ENCODE results near the gene MRPL2.
"Not testable (repeated sequence)": the region's sequence is repeated elsewhere in the genome, so short reads cannot be mapped to it uniquely, and the experiment has no call there.

The MRPL2 gene

DNA sequence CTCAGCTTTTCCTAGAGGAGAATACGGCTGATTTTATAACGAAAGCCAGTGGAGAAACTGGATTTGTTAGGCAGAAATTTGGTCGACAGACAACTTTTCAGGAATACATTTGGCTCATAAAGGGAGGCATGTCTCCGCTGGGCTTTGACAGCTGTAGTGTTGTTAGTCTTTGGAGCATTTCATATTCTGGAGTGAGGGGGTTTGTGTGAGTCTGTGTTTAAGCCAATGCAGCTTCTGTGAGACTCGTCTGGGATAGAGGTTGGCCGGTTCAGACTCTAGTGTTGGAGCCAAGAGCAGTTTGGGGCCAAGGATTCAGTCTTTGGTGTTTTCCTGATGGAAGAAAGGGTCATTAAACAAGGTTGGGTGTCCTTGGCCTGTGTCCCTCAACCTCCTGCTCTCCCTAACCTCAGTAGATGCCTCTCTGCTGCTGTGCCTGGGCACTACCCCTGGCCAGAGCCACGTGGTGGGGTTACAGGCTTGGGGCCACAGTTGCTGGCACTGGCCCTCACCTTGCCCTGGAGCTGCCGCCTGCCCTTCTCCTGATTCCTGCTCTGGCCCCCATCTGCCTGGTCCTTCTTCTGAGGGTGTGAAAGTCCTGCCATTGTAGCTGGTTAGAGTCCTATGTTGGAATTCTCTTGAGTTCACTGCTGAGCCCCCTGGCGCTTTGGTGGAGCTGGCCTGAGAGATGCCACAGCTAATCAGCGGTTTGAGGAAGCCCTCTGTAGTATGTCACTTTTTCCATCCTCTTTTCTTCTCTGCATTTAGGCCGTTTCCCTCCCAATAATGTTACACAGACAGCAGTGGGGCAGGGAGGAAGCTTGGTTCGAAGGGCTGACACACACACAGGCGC is 23.8 kb upstream of the MRPL2 start:
- no peak for DNase-seq (ENCODE audit: low spot score)
- no peak for FAIRE-seq

DNA sequence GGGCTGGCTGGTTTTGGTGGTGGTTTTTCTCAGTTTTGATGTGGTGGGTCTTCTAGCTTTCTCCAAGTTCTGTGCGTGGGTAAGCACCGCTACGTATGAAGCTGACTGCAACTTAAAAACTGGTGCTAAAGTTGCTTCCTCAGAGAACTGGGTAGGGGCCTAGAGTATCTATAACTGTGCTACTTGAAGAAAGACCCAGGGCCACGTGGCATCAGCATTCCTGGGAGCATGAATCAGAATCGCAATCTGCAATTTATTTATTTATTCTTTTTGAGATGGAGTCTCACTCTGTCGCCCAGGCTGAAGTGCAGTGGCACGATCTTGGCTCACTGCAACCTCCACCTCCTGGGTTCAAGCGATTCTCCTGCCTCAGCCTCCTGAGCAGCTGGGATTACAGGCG is 22.7 kb upstream of the MRPL2 start:
- FAIRE-seq = not testable (repeated sequence)

DNA sequence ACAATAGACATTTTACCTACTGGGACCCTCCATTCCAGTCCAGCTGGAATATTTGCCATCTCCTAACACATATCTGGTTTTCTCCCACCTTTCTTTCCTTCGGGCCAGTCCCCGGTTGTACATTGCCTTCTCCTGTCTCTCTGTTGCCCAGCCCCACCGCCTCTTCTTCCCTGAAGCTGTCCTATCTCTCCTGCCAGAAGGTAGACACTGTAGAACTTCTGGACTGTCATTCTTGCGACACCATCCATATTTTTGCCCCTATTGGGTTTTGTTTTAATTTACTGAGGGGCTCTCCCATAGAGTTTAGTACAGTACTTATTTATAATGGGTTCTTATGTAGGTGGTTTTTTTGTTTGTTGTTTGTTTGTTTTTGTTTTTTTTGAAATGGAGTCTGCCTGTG is 21.8 kb upstream of the MRPL2 start:
- FAIRE-seq = no peak
- no peak for DNase-seq (ENCODE audit: low spot score)

More for the DNA sequence above, 22.7 kb upstream of the MRPL2 start:
- not testable (repeated sequence) for DNase-seq (ENCODE audit: low spot score)

DNA sequence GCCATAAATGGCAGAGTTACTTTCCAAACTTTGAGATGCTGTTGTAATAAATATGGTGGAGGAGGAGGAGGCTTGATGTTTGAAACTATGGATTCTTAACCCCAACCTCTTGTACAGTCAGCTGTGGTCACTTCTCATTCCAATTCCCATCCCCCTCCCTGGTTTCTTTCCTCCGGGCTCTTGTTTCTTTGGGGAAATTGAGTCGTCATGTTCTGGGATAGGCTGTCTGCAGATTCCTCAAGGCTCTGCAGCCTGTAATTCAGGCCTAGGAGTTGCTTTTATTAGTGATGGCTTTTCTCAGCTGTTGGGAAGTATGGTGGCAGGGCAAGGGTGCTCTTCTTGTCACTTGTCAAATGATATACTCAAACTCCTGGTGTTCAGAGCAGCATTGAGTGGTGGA is 19.5 kb upstream of the MRPL2 start:
- no peak for DNase-seq (ENCODE audit: low spot score)
- no peak for FAIRE-seq

DNA sequence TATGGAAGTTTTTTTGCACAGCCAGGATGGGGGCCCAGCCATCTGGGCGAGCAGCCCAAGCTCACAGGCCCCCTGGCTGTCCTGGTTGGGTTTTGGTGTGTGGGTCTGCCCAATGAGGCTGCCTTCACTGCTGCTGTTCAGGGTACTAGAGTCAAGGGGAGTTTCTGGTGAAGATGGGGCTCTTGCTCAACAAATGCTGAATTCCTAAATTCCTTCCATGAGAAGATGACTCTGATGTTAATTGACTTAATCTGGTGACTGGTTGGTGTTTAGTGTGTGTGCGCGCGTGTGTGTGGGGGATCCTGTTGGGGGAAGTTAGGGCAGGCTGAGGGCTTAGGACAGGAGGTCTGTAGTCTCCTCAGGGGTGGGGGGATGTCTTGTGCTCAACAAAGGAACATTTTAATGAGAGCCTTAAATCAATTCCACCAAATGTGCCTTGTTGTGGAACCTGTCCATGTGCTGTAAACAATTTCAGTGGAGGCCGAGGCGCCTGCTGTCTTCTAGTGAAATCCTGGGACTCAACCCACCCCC is 18.8 kb upstream of the MRPL2 start:
- no peak for FAIRE-seq
- DNase-seq (ENCODE audit: low spot score) = no peak

DNA sequence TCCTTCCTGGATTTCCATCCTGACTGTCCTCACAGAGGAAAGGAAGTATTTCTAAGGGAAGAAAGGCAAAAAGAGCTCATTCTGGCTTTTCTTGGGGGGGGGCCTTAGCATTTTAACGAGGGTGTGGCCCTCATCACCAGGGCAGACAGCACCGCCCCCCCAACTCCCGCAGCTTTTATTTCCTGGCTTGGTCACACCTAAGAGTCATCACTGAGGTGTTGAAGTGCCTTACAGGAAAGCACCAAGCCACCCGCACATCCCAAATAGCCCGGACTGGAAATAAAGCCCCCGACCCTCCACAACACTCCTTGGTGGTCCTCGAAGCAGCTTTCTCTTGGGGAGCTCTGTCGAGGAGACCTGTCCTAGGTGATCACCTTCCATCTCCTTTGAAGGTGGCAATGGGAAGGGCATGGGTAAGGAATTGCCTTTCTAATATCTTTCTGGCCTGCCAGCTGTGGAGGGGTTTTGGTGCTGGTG is 18.1 kb upstream of the MRPL2 start:
- DNase-seq (ENCODE audit: low spot score) (no peak), FAIRE-seq (no peak)

DNA sequence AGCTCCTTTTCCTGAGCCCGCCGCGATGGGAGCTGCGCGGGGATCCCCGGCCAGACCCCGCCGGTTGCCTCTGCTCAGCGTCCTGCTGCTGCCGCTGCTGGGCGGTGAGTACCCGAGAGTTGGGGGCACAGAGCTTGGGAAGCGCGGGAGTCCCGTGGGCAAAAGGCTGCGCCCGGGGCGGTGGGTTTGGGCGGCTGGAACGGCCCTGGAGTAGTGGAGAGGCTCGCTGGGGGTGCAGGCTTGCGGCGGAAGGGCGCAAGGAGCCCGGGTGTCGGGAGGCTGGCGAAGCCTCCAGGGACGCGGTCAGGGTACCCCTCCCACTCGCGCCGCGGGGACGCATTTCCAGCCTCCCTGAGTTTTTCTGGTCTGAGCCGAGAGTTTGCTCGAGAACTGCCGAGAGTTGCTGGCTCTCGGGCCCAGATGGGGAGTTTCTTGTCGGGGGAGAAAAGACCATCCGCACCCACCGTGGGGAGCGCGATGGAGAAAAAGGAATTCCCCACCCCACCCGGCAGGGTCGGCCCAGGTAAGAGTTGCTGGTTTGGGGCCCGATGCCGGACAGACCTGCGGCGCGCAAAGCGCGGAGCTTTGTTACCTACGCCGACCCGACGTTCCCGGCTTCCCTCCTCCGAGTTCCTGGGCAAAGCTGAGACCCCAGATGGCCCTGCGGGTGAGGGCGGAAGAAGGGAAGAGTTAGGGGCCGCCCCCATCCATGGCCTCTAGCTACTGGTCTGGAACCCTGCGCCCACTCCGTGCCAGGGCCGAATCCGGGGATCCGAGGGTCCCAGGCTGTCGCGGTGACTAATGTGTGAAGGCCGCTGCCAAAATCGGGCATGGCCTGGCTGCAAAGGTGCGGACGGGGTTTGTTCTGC is 17.5 kb upstream of the MRPL2 start:
- DNase-seq (ENCODE audit: low spot score) (no peak), FAIRE-seq (no peak)

DNA sequence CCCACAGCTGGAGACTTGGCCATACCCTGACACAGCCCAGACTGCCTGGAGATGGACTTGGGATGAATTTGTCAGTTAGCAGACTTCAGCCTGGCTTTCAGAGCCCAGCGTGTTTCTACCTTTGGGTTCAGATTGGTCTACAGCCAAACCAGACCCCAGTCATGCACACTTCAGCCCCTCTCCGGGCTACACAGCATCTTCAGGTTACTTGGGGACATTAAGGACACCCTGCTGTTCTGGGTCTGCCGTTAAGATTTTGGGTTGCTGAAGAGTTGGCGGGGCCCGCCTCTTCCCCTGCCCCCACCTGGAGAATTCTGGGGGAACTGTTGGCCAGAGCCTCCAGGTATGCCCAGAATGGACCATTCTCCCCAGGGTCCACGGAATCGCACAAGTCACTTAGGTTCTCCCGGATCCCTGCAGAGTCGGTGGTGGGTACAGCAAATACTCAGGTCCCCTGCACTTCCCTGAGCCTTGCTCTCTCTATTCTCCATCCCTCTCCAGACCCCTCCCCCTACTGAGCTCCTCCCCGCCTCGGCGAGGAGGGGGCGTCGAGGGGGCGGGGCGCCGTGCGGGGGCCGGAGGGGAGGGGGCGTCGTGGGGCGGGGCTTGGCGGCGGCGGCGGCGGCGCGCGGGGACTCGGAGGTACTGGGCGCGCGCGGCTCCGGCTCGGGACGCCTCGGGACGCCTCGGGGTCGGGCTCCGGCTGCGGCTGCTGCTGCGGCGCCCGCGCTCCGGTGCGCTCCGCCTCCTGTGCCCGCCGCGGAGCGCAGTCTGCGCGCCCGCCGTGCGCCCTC is 16.6 kb upstream of the MRPL2 start, which contains the start of gene PTK7:
Gene PTK7 (plus strand): TSS at position 645 of the 794 bp plus-strand sequence. CDS start 175 bp downstream, outside the sequence.
- no peak for DNase-seq (ENCODE audit: low spot score)
- FAIRE-seq = no peak

DNA sequence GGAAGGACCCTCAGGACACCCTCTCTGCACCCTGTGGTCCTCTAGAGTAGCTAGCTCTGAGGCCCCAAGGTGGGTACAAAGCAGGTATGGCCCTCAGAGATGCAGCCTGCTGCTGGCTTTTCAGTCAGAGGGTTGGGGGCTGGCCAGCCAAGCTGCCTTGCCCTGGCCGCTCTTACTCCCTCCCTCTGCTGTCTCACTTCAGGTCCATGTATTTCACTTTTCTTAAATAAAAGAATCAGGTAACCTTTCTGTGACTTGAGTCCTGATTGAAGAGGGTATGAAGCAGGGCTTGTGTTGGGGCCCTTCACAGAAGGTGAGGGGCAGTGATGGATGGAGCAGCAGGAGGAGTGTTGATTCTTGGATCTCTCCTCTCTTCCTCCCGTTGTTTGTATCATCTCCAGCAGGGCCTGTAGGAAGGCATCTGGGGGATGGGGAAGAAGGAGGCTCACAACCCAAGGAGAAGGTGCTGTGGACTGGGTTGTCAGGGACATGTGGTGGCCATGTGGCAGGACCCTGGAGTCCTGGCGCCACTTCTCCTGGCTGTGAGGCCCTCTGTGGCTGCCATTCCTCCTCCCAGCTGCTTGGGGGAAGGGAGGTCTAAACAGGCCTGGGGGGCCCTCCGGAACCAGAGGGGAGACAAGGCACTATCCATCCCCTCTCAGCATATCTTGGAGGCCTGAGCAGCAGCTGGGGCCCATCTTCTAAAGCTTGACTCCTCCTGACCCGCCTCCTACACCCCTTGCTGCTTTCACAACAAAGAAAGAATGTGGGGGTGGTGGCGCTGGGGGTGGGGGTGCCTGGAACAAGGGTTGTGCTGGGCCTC is 15.8 kb upstream of the MRPL2 start:
- no peak for FAIRE-seq
- DNase-seq (ENCODE audit: low spot score) = no peak

DNA sequence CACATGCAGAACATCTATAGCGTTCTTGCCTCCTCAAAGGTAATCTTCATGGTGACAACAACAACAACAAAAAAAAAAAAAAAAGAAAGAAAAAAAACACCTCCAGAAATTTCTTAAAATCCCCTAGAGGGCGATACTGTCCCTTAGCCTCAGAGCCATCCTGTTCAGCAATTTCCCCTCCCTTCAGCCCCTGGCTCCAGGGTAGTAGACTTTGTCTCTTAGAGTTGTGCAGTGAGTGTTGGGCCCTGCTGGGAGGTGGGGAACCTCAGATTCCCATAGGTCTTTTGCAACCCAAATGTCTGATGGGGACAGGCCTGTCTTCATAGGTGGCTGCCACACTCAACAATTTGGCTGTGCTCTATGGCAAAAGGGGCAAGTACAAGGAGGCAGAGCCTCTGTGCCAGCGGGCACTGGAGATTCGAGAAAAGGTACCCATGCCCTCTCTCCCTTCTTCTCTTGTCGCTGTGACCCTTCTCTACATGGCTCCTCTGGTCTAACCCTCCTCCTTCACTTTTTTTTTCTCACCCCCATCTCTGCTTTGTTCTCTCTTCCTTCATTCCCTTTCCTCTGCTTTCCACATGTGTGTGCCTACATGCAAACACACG is 10.9 kb upstream of the MRPL2 start:
- DNase-seq (ENCODE audit: low spot score) = peak; percentile 8
- no peak for FAIRE-seq

DNA sequence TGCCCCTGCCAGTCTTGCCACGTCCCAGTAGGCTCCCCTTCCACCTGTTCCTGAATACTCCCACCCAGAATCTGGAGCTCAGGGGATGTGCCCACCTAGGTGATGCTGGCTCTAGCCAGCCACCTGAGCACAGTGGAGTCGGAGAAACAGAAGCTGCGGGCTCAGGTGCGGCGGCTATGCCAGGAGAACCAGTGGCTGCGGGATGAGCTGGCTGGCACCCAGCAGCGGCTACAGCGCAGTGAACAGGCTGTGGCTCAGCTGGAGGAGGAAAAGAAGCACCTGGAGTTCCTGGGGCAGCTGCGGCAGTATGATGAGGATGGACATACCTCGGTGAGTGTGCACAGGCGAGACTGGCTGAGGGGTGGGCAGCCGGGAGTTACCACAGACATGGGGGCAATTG is 3.6 kb upstream of the MRPL2 start:
- FAIRE-seq (no peak), DNase-seq (ENCODE audit: low spot score) (no peak)

DNA sequence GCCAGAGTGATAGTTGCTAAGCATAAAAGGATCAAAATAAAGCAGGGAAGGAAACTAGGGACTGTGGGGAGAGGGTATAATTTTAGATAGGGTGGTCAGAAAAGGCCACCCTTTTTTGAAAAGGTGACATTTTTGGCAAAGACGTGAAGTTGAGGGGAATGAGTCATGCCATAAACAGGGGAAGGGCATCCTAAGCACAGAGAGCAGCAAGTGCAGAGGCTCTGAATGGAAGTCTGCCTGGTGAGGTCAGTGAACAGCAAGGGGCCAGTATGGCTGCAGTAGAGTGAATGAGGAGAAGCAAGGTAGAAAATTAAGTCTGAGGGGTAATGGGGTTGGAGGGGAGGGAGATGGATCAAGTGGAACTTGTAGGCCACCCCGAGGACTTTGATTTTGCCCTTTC is 2.6 kb upstream of the MRPL2 start:
- no peak for DNase-seq (ENCODE audit: low spot score)
- no peak for FAIRE-seq

DNA sequence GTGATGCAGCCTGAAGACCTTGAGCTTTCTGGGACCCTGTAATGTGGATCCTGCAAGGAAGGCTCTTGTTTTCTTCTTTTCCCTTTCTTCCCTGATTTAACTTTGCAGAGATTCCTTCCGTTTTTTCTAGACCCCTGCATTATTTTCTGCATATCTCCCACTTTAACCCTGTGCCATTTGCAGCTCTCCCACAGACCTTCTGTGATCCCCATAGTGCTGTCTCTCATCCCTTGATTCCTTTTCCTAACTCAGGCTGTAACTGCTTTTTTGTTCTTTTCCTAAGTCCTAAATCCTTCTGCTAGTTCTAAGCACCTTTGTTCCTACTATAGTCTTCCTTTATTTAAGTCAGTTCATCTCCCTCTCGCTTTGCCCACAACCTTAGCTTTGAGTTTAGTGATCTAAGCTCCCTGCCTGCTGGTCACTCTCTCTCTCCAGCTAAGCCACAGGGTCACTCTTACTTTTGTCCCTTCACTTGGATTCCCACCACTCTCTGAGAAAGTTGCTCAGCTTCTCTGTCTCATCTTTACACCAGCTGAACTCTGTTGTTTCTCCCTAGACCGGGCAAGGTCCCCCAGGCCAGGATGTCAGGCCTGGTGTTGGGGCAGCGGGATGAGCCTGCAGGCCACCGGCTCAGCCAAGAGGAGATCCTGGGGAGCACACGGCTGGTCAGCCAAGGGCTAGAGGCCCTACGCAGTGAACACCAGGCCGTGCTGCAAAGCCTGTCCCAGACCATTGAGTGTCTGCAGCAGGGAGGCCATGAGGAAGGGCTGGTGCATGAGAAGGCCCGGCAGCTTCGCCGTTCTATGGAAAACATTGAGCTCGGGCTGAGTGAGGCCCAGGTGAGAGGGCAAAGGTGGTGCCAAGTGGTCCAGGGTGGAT is 1.8 kb upstream of the MRPL2 start:
- no peak for DNase-seq (ENCODE audit: low spot score)
- no peak for FAIRE-seq

DNA sequence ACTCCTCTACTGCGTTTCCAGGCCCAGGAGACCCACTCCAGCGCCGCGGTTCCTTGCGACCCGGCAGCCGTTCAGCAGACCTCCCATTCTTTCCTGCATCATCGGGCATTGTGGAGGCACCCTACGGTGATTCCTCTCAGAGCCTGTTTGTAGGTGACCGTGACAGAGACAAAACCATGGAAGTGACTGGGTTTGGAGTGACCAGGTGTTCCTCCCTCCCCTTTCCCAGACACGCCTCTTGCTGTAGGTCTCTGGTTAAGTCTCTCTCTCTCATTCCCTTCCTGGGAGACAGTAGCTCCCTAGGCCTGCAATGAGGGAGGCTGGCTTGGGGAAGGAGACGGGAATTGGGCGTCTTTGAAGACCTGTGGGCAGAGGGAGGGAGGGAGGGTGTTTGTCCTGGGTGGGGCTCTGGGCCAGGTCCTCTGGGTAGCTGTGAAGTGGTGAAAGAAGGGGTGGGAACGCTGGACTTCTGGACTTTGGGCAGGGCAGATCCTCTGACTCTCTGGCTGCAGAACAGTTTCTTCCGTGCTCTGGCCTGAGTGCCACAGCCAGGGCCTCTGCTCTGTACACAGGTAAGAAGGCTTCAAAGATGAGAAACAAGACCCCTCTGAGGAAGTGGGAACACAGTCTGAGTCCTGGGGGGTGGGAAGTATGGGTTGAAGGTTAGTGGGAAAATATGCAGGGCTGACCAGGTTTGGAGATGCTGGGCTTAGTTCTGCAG is 960 bp upstream of the MRPL2 start:
- DNase-seq (ENCODE audit: low spot score) = no peak

DNA sequence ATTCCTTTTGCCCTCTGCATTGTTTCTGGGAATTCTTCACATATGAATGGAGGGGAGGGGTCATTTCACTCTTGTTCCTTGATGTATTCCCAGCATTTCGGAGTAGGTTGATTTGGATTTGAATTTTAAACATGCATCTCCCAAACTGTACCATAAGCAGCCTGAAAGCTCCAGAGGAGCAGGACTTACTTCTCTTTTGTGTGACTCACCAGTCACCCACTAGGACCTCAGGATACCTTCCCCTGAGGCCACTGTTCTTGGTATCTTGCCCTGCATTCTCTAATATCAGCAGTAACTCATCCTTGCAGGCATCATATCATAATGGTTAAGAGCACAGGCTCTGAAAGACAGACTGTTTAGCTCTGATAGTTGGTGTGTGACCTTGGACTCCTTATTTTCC is 703 bp downstream of the MRPL2 start:
- FAIRE-seq (no peak), DNase-seq (ENCODE audit: low spot score) (no peak)

More for the DNA sequence above, 960 bp upstream of the MRPL2 start:
- no peak for FAIRE-seq

DNA sequence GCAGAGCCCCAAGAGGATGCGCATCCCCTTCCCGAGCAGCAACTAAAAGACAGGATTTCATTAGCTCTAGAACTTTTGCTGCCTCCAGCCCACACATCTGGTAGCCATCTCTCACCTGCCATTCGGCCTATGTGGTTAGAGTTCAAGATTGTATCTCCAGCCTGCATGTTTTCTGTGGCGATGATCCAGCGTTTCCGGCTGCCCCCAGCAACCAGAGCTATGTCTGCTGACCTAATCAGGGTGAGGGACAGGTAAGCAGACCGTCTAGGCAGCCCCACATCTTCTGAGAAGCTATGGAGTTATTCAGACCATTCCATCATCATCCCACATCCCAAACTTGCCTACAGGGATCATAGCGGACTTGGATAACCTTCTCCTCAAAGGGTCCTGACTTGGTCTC is 3.3 kb downstream of the MRPL2 start:
- DNase-seq (ENCODE audit: low spot score) (no peak), FAIRE-seq (no peak)

DNA sequence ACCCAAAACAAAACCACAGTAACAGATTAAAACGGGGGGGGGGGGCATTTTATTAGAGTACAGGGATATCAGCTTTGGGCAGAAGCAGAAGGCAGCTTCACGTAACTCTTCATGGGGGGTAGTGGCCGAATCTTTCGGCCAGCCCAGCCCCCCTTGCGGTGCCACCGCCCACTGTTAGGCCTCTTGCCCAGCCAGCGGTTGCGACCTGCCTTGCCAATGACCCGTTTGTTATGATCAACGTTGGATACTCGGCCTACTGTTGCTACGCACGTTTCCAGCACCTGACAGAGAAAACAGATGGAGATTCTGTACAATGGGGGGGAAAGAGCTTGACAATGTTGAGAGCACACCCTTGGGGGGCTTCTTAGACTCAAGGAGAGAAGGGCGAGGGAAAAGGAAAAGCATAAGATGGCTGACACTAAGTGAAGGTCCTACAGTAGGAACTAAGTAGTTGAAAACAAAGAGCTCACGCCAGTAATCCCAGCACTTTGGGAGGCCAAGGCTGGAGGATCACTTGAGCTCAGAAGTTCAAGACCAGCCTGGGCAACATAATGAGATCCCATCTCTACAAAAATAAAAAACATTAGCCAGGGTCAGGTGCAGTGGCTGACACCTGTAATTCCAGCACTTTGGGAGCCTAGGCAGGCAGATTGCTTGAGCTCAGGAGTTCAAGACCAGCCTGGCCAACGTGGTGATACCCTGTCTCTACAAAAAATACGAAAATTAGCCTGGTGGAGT is 4.9 kb downstream of the MRPL2 start:
- FAIRE-seq (no peak), DNase-seq (ENCODE audit: low spot score) (no peak)
